SK-N-MC (cell line): ENCODE measurements around the gene RTN4RL2.

Experiments
- EZH2 ChIP-seq: fragments of 200-600 bp; sonication (generic); IDR thresholded peaks from one replicate; pipeline ENCODE4 v1.6.1; 2017; ENCODE audit warnings: antibody characterized with exemption
- POLR2AphosphoS5 ChIP-seq: IDR thresholded peaks from 2 replicates; pipeline ENCODE4 v1.6.1; 2012; ENCODE audit warnings: mild to moderate bottlenecking, low read depth, low read length, borderline replicate concordance

DNA sequence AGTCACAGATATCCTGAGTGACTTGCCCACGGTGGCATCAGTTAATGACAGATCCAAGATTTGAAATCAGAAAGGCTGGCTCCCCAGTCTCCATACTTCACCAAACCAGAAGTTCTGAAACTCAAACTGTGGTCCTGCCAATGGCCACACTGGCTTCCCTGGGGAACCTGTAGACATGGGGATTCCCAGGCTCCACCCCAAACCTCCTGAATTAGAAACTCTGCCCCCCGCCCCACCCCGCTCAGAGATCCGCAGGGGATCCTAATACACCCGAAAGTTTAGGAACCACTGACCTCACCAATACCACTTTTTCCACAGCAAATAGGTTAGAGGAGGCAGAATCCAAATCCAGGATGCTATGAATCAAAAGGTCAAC is 15.3 kb downstream of the RTN4RL2 start:
- no peak for TF ChIP-seq EZH2
- no peak for TF ChIP-seq POLR2AphosphoS5
